Small intestine (tissue), 7 donors: ENCODE data around the gene SNRNP25. TPM values are rescaled to one million over a fixed set of nuclear protein-coding genes. Genes with fewer than 3 reads are reported as not detected.

Source experiments
- DNase-seq, 2 donors: peaks; one replicate each; pipeline versions ENCODE4 v3.0.0 to v3.0.0-alpha.2; 2013
- FAIRE-seq: peaks from 2 replicates; lab custom pipeline; 2012; peaks lifted over from hg19 to GRCh38; lab: Jason Lieb, UNC
- H3K27ac ChIP-seq, 3 donors: one replicate each; pipeline ENCODE4 v1.5.1; 2013; ENCODE audit warnings: low read length in 2 of 3, mild to moderate bottlenecking in 2 of 3, control low read depth in 1 of 3, inconsistent platforms in 1 of 3, low read depth in 1 of 3, moderate library complexity in 1 of 3
- H3K27me3 ChIP-seq, 3 donors: one replicate each; pipeline ENCODE4 v1.6.1; 2013; ENCODE audit warnings: low read length in 3 of 3, inconsistent platforms in 1 of 3; ENCODE audit not compliant: control insufficient read depth in 3 of 3, insufficient read depth in 3 of 3
- H3K36me3 ChIP-seq, 3 donors: one replicate each; pipeline ENCODE4 v1.6.1; 2013; ENCODE audit warnings: low read length in 3 of 3, inconsistent platforms in 1 of 3, low read depth in 1 of 3, mild to moderate bottlenecking in 1 of 3, moderate library complexity in 1 of 3; ENCODE audit not compliant: control insufficient read depth in 3 of 3, insufficient read depth in 2 of 3
- H3K4me1 ChIP-seq, 3 donors: one replicate each; pipeline ENCODE4 v1.6.1; 2013; ENCODE audit warnings: low read length in 2 of 3, inconsistent platforms in 1 of 3, low read depth in 1 of 3, mild to moderate bottlenecking in 1 of 3, moderate library complexity in 1 of 3; ENCODE audit not compliant: control insufficient read depth in 3 of 3, insufficient read depth in 2 of 3
- H3K4me3 ChIP-seq, 3 donors: one replicate each; pipeline ENCODE4 v1.5.1; 2013; ENCODE audit warnings: low read length in 3 of 3, control low read depth in 1 of 3, inconsistent platforms in 1 of 3, low read depth in 1 of 3, mild to moderate bottlenecking in 1 of 3, moderate library complexity in 1 of 3
- H3K9me3 ChIP-seq, 2 donors: one replicate each; pipeline ENCODE4 v1.6.1; 2013; ENCODE audit warnings: low read depth in 1 of 2, low read length in 1 of 2; ENCODE audit not compliant: control insufficient read depth in 2 of 2, insufficient read depth in 1 of 2
- WGBS, 3 donors: extraction: QIAGEN DNeasy Blood & Tissue Kit; methylation state at CpG; one replicate each; pipeline ENCODE4 v1.1.7; 2013; 5-methylcytosine and 5-hydroxymethylcytosine counted together
- polyA plus RNA-seq, 4 donors: library from polyadenylated mRNA; stranded (reverse) in 3 of 4; unstranded in 1 of 4; fragments of 200-250 nt in 3 of 4; fragments of 120-200 nt in 1 of 4; gene quantifications; one replicate each; pipeline versions ENCODE4 v1.2.1 to v1.2.3, GENCODE V29; 2013
- donor health status: healthy with polysubstance abuse.
- donor health status: control.
- donor health status: control.
- donor health status: Bipolar disorder and iron deficiency.
- donor health status: healthy.

Gene SNRNP25
- polyA plus RNA-seq, 4 donors: 17.3 to 38.2 (median 27.6) TPM

DNA sequence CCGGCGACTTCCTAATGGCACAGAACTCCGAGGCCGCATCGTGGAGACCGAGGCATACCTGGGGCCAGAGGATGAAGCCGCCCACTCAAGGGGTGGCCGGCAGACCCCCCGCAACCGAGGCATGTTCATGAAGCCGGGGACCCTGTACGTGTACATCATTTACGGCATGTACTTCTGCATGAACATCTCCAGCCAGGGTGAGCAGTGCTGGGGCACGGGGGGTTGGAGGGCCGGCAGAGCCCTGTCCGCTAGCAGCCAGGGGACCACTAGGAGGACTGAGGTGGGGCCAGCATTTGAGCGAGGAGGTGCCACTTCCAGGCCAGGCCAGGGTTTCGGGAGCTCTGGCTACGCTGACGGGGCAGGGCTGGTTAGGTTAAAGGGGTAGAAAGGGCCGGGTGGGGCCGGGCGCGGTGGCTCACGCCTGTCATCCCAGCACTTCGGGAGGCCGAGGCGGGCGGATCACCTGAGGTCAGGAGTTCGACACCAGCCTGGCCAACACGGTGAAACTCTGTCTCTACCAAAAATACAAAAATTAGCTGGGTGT lies 29.5 kb downstream of the SNRNP25 start:
- FAIRE-seq (no peak), DNase-seq (no peak)
- H3K27me3 ChIP-seq: no peaks in the 10 kb centered on the region
- H3K4me3 ChIP-seq: no peak overlapping the region
- peaks cover 2 to 72% (median 5%) of the 10 kb centered on the region in 3 donors for H3K36me3 ChIP-seq
- WGBS, 3 donors: 87 to 92% (median 91%) methylated on average over 28 to 31 of the region's 31 CpGs
- no peaks in the 10 kb centered on the region for H3K4me1 ChIP-seq
- no peaks in the 10 kb centered on the region for H3K9me3 ChIP-seq
- no peak overlapping the region for H3K27ac ChIP-seq

DNA sequence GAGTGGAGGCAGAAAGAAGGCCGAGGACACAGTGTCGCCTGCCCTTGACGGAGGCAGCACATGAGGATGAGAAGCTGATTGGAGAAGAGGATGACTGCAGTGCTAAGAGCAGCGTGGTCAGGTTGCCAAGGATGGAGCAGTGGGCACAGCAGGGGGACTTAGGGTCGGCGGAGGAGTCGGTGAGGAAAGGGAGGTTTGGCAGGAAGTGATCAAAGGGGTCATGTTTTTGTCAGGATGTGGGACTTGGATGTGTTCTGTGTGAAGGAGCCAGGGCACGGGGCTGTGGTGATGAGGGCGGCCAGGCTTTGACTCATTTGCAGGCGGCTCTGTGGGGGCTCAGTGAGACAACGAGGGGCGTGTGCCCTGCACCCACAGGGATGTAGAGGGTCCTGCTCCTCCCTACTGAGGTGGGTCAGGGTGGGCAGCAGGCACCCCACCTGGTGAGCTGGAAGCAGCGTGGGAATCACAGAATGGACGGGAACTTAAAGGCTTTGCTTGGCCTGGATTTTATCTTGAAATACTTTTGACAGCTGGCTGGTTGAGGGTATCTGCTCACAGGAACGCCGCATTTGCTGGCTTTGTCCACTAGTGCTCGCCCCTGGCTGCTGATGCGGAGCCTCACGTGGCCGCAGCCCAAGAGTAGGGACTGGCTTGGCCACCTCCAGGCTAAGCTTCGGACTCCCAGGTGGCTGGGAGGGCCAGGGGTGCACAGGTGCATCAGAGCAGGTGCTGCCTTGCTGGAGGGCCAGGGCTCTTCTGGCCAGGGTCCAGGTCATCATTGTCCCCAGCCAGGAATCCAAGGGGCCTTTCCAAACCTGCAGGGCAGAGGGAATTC lies 30.4 kb downstream of the SNRNP25 start:
- FAIRE-seq (no peak), DNase-seq (no peak)
- 68 to 78% (median 73%) methylated on average over 21 of the region's 21 CpGs for WGBS, 3 donors
- Histone ChIP-seq H3K9me3 (no peaks in the 10 kb centered on the region), H3K4me3 (no peak overlapping the region), H3K27ac (peak overlapping the region; percentile 16 to 41 (median 22)), H3K4me1 (no peaks in the 10 kb centered on the region), H3K36me3 (peaks cover 5 to 80% (median 6%) of the 10 kb centered on the region in 3 donors), H3K27me3 (no peaks in the 10 kb centered on the region)

DNA sequence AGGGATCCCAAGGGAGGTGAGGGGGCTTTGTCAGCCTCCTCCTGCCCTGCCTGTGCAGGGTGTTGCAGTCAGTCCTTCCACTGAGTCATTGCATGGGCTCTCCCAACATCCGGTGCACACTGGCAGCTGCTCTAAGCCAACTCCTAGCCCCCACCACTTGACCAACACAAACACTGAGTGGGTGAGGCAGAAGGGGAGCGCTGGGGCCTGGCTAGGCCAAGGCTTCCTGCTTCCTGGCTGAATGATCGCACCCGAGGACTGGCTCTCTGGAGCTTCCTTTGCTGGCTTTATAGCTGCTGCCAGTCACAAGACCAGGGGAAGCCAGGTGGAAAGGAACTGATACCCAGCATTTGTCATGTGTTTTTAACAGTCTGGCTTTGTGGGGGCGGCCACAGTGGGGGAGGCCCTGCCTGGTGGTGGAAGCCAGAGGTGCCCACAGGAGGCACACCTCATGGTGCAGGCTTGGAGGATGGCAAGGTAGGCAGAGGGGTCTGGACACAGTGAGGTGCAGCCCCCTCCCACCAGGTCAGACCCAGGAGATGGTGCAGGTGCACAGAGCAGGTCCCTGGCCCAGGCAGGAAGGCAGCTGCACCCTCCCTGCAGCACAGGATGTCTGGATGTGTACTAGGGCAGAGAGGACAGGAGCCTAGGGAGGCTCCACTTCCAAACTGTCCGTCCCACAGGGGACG lies 31.2 kb downstream of the SNRNP25 start:
- Histone ChIP-seq H3K4me1 (no peaks in the 10 kb centered on the region), H3K27me3 (no peaks in the 10 kb centered on the region), H3K4me3 (no peak overlapping the region), H3K27ac (peak overlapping the region in 2 of 3 donors; percentile 22 to 49), H3K9me3 (no peaks in the 10 kb centered on the region), H3K36me3 (peaks cover 5 to 82% (median 5%) of the 10 kb centered on the region in 3 donors)
- FAIRE-seq (no peak), DNase-seq (no peak)
- WGBS, 3 donors: 42 to 70% (median 63%) methylated on average over 7 of the region's 7 CpGs

DNA sequence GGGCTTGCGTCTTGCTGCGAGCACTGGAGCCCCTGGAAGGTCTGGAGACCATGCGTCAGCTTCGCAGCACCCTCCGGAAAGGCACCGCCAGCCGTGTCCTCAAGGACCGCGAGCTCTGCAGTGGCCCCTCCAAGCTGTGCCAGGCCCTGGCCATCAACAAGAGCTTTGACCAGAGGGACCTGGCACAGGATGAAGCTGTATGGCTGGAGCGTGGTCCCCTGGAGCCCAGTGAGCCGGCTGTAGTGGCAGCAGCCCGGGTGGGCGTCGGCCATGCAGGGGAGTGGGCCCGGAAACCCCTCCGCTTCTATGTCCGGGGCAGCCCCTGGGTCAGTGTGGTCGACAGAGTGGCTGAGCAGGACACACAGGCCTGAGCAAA lies 31.8 kb downstream of the SNRNP25 start:
- FAIRE-seq: no peak
- Histone ChIP-seq H3K36me3 (peaks cover 5 to 82% (median 5%) of the 10 kb centered on the region in 3 donors), H3K27ac (no peak overlapping the region), H3K4me3 (no peak overlapping the region), H3K4me1 (no peaks in the 10 kb centered on the region), H3K9me3 (no peaks in the 10 kb centered on the region), H3K27me3 (no peaks in the 10 kb centered on the region)
- DNase-seq: no peak
- WGBS, 3 donors: 80 to 92% (median 90%) methylated on average over 18 of the region's 18 CpGs

GRCh38 chr16:85865-86264 lies 32.2 kb downstream of the SNRNP25 start:
- WGBS, 3 donors: 77 to 79% (median 78%) methylated on average over 9 of the region's 9 CpGs
- H3K36me3 ChIP-seq: peaks cover 5 to 82% (median 5%) of the 10 kb centered on the region in 3 donors
- FAIRE-seq (no peak), DNase-seq (no peak)
- H3K27me3 ChIP-seq: no peaks in the 10 kb centered on the region
- no peaks in the 10 kb centered on the region for H3K9me3 ChIP-seq
- H3K4me3 ChIP-seq: no peak overlapping the region
- H3K4me1 ChIP-seq: no peaks in the 10 kb centered on the region
- H3K27ac ChIP-seq: peak overlapping the region in 1 of 3 donors; percentile 12

GRCh38 chr16:86483-86952 lies 32.9 kb downstream of the SNRNP25 start:
- 90 to 94% (median 91%) methylated on average over 17 to 23 of the region's 23 CpGs for WGBS, 3 donors
- no peak overlapping the region for H3K4me3 ChIP-seq
- peaks cover 5 to 81% (median 5%) of the 10 kb centered on the region in 3 donors for H3K36me3 ChIP-seq
- DNase-seq (no peak), FAIRE-seq (no peak)
- no peaks in the 10 kb centered on the region for H3K9me3 ChIP-seq
- H3K27me3 ChIP-seq: no peaks in the 10 kb centered on the region
- H3K27ac ChIP-seq: no peak overlapping the region
- H3K4me1 ChIP-seq: no peaks in the 10 kb centered on the region

DNA sequence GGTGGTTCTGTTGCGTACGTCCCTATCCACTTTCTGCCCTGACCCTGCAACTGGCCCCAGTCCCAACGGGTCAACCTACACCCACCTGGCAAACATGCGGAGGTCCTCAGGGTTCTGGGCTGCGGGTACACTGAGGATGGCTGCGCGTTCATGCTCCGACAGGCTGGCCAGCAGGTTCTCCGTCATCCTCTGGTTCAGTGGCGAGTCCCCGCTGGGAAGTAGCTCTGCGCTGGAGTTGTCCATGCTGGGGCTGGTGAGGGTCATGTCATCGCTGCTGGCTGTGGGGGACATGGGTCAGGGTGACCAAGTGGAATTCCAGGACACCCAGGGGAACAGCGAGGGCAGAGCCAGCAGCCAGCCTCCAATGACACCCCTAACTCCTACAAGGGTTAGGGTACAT lies 35.0 kb downstream of the SNRNP25 start:
- DNase-seq (no peak), FAIRE-seq (no peak)
- no peak overlapping the region for H3K27ac ChIP-seq
- WGBS, 3 donors: 95 to 99% (median 97%) methylated on average over 14 of the region's 14 CpGs
- H3K27me3 ChIP-seq: no peaks in the 10 kb centered on the region
- no peaks in the 10 kb centered on the region for H3K9me3 ChIP-seq
- H3K4me3 ChIP-seq: no peak overlapping the region
- peaks cover 5 to 84% (median 5%) of the 10 kb centered on the region in 3 donors for H3K36me3 ChIP-seq
- H3K4me1 ChIP-seq: no peaks in the 10 kb centered on the region
